H9 (cell line): ENCODE results near the gene ARL4D. TPM values are rescaled to one million over a fixed set of nuclear protein-coding genes. Genes with fewer than 3 reads are reported as not detected.
A peak's percentile ranks its signal among the peaks of the same experiment; 100 is the strongest.

Experiments
- DNase-seq: peaks from one replicate; pipeline ENCODE4 v3.0.0-alpha.2; 2017
- H2AFZ ChIP-seq: one replicate; pipeline ENCODE4 v1.6.1; 2013; ENCODE audit warnings: mild to moderate bottlenecking, low read length, control low read depth, moderate library complexity
- H2AK5ac ChIP-seq: 2 replicates; pipeline ENCODE4 v1.6.1; 2013; ENCODE audit warnings: low read length, control low read depth, mixed read lengths; ENCODE audit not compliant: insufficient read length
- H2BK120ac ChIP-seq: one replicate; pipeline ENCODE4 v1.6.1; 2013; ENCODE audit warnings: low read depth, mild to moderate bottlenecking, low read length, control low read depth, inconsistent platforms; ENCODE audit not compliant: poor library complexity, severe bottlenecking
- H2BK12ac ChIP-seq: 2 replicates; pipeline ENCODE4 v1.6.1; 2013; ENCODE audit warnings: low read length, control low read depth, mixed read lengths, low read depth; ENCODE audit not compliant: insufficient read length
- H2BK15ac ChIP-seq: 2 replicates; pipeline ENCODE4 v1.6.1; 2013; ENCODE audit warnings: low read depth, low read length, control low read depth
- H2BK20ac ChIP-seq: one replicate; pipeline ENCODE4 v1.6.1; 2013; ENCODE audit warnings: low read depth, mild to moderate bottlenecking, low read length, control low read depth, inconsistent platforms; ENCODE audit not compliant: poor library complexity, severe bottlenecking
- H2BK5ac ChIP-seq: 2 replicates; pipeline ENCODE4 v1.6.1; 2013; ENCODE audit warnings: low read length, control low read depth, mixed read lengths; ENCODE audit not compliant: insufficient read length
- H3K14ac ChIP-seq: 2 replicates; pipeline ENCODE4 v1.6.1; 2013; ENCODE audit warnings: low read length, control low read depth; ENCODE audit not compliant: insufficient read depth
- H3K18ac ChIP-seq: 2 replicates; pipeline ENCODE4 v1.6.1; 2013; ENCODE audit warnings: low read depth, mild to moderate bottlenecking, mixed read lengths, low read length, control low read depth; ENCODE audit not compliant: insufficient read length
- H3K23ac ChIP-seq: 2 replicates; pipeline ENCODE4 v1.6.1; 2013; ENCODE audit warnings: low read length, control low read depth, mixed read lengths, low read depth; ENCODE audit not compliant: insufficient read length
- H3K23me2 ChIP-seq: 2 replicates; pipeline ENCODE4 v1.6.1; 2013; ENCODE audit warnings: low read depth, mild to moderate bottlenecking, mixed read lengths, low read length, control low read depth; ENCODE audit not compliant: insufficient read length, poor library complexity, severe bottlenecking
- H3K27ac ChIP-seq: 2 replicates; pipeline ENCODE4 v1.5.1; 2013; ENCODE audit warnings: low read length, control low read depth, mixed read lengths, low read depth; ENCODE audit not compliant: insufficient read length
- H3K27me3 ChIP-seq: 2 replicates; pipeline ENCODE4 v1.6.1; 2013; ENCODE audit warnings: low read length, control low read depth, inconsistent platforms; ENCODE audit not compliant: insufficient read depth
- H3K4ac ChIP-seq: 2 replicates; pipeline ENCODE4 v1.6.1; 2013; ENCODE audit warnings: low read depth, mild to moderate bottlenecking, control low read depth, inconsistent platforms, low read length, moderate library complexity
- H3K4me1 ChIP-seq: 2 replicates; pipeline ENCODE4 v1.6.1; 2013; ENCODE audit warnings: low read length, control low read depth, inconsistent platforms; ENCODE audit not compliant: insufficient read depth
- H3K4me2 ChIP-seq: 2 replicates; pipeline ENCODE4 v1.6.1; 2013; ENCODE audit warnings: low read length, control low read depth, mixed read lengths; ENCODE audit not compliant: insufficient read length, insufficient read depth
- H3K56ac ChIP-seq: 2 replicates; pipeline ENCODE4 v1.6.1; 2013; ENCODE audit warnings: low read depth, mild to moderate bottlenecking, mixed read lengths, low read length, control low read depth; ENCODE audit not compliant: insufficient read length
- H3K79me1 ChIP-seq: 2 replicates; pipeline ENCODE4 v1.6.1; 2013; ENCODE audit warnings: low read depth, mild to moderate bottlenecking, moderate library complexity, low read length, control low read depth, inconsistent platforms; ENCODE audit not compliant: insufficient read depth, poor library complexity, severe bottlenecking
- H3K79me2 ChIP-seq: 2 replicates; pipeline ENCODE4 v1.6.1; 2013; ENCODE audit warnings: low read length, control low read depth, inconsistent platforms; ENCODE audit not compliant: insufficient read depth
- H3K9ac ChIP-seq: 2 replicates; pipeline ENCODE4 v1.6.1; 2013; ENCODE audit warnings: low read length, control low read depth, mixed read lengths; ENCODE audit not compliant: insufficient read length; ENCODE audit errors: extremely low read depth
- H3K9me3 ChIP-seq: one replicate; pipeline ENCODE4 v1.6.1; 2013; ENCODE audit warnings: low read depth, low read length, inconsistent platforms; ENCODE audit not compliant: control insufficient read depth
- H3T11ph ChIP-seq: one replicate; pipeline ENCODE4 v1.6.1; 2013; ENCODE audit warnings: mild to moderate bottlenecking, low read length, control low read depth, inconsistent platforms
- H4K20me1 ChIP-seq: one replicate; pipeline ENCODE4 v1.6.1; 2013; ENCODE audit not compliant: control insufficient read depth, insufficient read length, insufficient read depth
- H4K5ac ChIP-seq: 2 replicates; pipeline ENCODE4 v1.6.1; 2013; ENCODE audit warnings: low read depth, mild to moderate bottlenecking, mixed read lengths, low read length, control low read depth; ENCODE audit not compliant: insufficient read length
- H4K8ac ChIP-seq: replicated peaks from 2 replicates; pipeline ENCODE4 v1.6.1; 2013; ENCODE audit warnings: low read length, control low read depth, mixed read lengths, low read depth; ENCODE audit not compliant: insufficient read length
- H4K91ac ChIP-seq: 2 replicates; pipeline ENCODE4 v1.6.1; 2013; ENCODE audit warnings: low read depth, mild to moderate bottlenecking, moderate library complexity, mixed read lengths, low read length, control low read depth; ENCODE audit not compliant: insufficient read length
- H3K27ac Mint-ChIP-seq, 3 experiments: 2 replicates in 2 of 3; 3 replicates in 1 of 3; pipeline ENCODE4 v1.8.0; 2020 to 2021; ENCODE audit warnings: mixed read lengths in 3 of 3, mild to moderate bottlenecking in 1 of 3, moderate library complexity in 1 of 3
- H3K27me3 Mint-ChIP-seq: 2 replicates; pipeline ENCODE4 v1.8.0; 2021; ENCODE audit warnings: low read depth, mild to moderate bottlenecking, moderate library complexity, mixed read lengths
- H3K36me3 Mint-ChIP-seq, 3 experiments: 2 replicates in 2 of 3; 3 replicates in 1 of 3; pipeline ENCODE4 v1.8.0; 2020 to 2021; ENCODE audit warnings: low read depth in 3 of 3, mixed read lengths in 3 of 3; ENCODE audit not compliant: insufficient read depth in 1 of 3
- H3K4me1 Mint-ChIP-seq, 2 experiments: 2 replicates each; pipeline ENCODE4 v1.8.0; 2020; ENCODE audit warnings: mixed read lengths in 2 of 2
- H3K4me3 Mint-ChIP-seq, 2 experiments: 2 replicates in 1 of 2; 3 replicates in 1 of 2; pipeline ENCODE4 v1.8.0; 2020 to 2021; ENCODE audit warnings: mild to moderate bottlenecking in 2 of 2, mixed read lengths in 2 of 2, moderate library complexity in 1 of 2
- H3K9me3 Mint-ChIP-seq, 2 experiments: 2 replicates in 1 of 2; 3 replicates in 1 of 2; pipeline ENCODE4 v1.8.0; 2020; ENCODE audit warnings: mild to moderate bottlenecking in 2 of 2, mixed read lengths in 2 of 2, moderate library complexity in 1 of 2
- WGBS: extraction: QIAGEN DNeasy Blood & Tissue Kit; methylation state at CpG from one replicate; pipeline ENCODE4 v1.1.7; 2013; ENCODE audit warnings: missing lambda C conversion rate, low lambda C conversion rate, mixed read lengths; ENCODE audit not compliant: insufficient read length; ENCODE audit errors: extremely low coverage; 5-methylcytosine and 5-hydroxymethylcytosine counted together
- total RNA-seq: library from RNA; stranded (reverse); gene quantifications from 2 replicates; pipeline ENCODE4 v1.2.1, GENCODE V29; 2021
- TF ChIP-seq, protein P1 (sequence below): fragments of 200-600 bp; sonication (generic); conservative IDR thresholded peaks from 3 replicates; pipeline ENCODE4 v1.8.0; 2021; ENCODE audit warnings: antibody characterized with exemption, mild to moderate bottlenecking

ARL4D gene
- total RNA-seq, 1 experiment from 2014 or later, result 6.2 TPM

DNA sequence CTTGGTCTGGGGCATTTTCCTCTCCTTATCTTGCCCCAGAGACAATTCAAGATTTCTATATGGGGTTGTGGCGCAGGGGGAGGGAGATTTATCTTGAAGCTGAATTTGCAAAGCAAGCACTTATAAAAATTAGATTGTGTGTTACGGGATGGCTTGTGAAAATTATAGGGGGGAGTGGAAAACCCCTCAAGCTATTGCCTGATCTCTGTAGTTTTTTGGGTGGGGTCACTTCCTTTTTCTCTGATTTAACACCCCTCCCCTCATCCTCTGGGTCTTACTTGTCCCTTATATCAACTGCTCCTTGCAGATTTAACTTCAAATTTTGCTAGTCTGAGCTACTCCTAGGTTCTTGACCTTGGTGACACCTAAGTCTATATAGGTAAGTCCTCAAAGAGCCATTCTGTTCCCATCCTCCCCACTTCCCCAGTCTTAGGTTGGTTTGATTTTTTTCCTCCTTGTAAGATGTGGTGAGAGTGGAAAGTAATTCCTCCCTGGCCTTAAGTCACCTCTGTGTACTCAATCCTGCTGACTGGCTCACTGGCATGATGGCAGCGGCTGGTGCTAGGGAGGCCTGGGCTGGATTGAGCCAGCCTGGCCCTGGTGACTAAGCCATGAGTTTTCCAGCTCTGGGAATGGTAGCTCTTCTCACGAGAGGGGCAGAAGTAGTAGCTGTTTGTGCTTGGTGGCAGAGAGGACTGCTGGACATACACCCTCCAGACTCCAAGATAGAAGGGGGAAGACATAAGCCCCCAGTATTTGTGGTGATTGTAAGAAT is 2.3 kb downstream of the ARL4D start:
- H4K20me1 ChIP-seq, result no peaks in the 10 kb centered on the region
- no peak overlapping the region for H4K8ac ChIP-seq
- peak overlapping the region in 1 of 3 experiments; percentile 87; a peak in 2 of 7 replicates for H3K27ac Mint-ChIP-seq
- no peak overlapping the region for H2BK12ac ChIP-seq
- H2BK120ac ChIP-seq, result no peak overlapping the region
- no peak overlapping the region for H3K14ac ChIP-seq
- no peak overlapping the region for H3K56ac ChIP-seq
- peaks cover 4% of the 10 kb centered on the region for H3K23me2 ChIP-seq
- H3K4me3 Mint-ChIP-seq, result peak overlapping the region in 1 of 2 experiments; percentile 66; a peak in 1 of 5 replicates
- TF ChIP-seq, protein P1, sequence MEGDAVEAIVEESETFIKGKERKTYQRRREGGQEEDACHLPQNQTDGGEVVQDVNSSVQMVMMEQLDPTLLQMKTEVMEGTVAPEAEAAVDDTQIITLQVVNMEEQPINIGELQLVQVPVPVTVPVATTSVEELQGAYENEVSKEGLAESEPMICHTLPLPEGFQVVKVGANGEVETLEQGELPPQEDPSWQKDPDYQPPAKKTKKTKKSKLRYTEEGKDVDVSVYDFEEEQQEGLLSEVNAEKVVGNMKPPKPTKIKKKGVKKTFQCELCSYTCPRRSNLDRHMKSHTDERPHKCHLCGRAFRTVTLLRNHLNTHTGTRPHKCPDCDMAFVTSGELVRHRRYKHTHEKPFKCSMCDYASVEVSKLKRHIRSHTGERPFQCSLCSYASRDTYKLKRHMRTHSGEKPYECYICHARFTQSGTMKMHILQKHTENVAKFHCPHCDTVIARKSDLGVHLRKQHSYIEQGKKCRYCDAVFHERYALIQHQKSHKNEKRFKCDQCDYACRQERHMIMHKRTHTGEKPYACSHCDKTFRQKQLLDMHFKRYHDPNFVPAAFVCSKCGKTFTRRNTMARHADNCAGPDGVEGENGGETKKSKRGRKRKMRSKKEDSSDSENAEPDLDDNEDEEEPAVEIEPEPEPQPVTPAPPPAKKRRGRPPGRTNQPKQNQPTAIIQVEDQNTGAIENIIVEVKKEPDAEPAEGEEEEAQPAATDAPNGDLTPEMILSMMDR, result no peak
- no peak overlapping the region for H3K18ac ChIP-seq
- no peaks in the 10 kb centered on the region for H3K27me3 ChIP-seq
- H3K9me3 Mint-ChIP-seq, result no peaks in the 10 kb centered on the region; a peak in 1 of 5 replicates
- no peak overlapping the region for H4K91ac ChIP-seq
- no peak overlapping the region for H3K9ac ChIP-seq
- peaks cover 0 to 14% (median 0%) of the 10 kb centered on the region in 3 experiments; a peak in 4 of 7 replicates for H3K36me3 Mint-ChIP-seq
- no peak overlapping the region for H2BK5ac ChIP-seq
- no CpG with 5 or more reads among the region's 4 CpGs for WGBS
- H2AK5ac ChIP-seq, result no peak overlapping the region
- H3K4me1 ChIP-seq, result no peaks in the 10 kb centered on the region; the same call in 1 of the 2 replicates
- no peak overlapping the region for H2AFZ ChIP-seq
- no peaks in the 10 kb centered on the region; the same call in 1 of the 2 replicates for H3K27me3 Mint-ChIP-seq
- H4K5ac ChIP-seq, result no peak overlapping the region
- no peaks in the 10 kb centered on the region for H3K79me2 ChIP-seq
- H3K4me1 Mint-ChIP-seq, result peaks cover 7 to 28% of the 10 kb centered on the region in 2 experiments
- no peak overlapping the region for H3K4me2 ChIP-seq
- H3T11ph ChIP-seq, result no peak overlapping the region
- no peak overlapping the region for H3K27ac ChIP-seq
- no peaks in the 10 kb centered on the region for H3K9me3 ChIP-seq
- H2BK20ac ChIP-seq, result no peak overlapping the region
- no peaks in the 10 kb centered on the region for H3K79me1 ChIP-seq
- no peak overlapping the region for H3K4ac ChIP-seq
- no peak overlapping the region for H3K23ac ChIP-seq
- no peak overlapping the region for H2BK15ac ChIP-seq
- no peak for DNase-seq
